GM12865 (cell line): ENCODE results near the gene SLC13A2.
A peak's percentile ranks its signal among the peaks of the same experiment; 100 is the strongest.

Experiments
- DNase-seq: peaks from one replicate; pipeline ENCODE4 v3.0.0; 2010; ENCODE audit warnings: low read depth
- H3K4me3 ChIP-seq: 2 replicates; pipeline ENCODE4 v1.5.1; 2011; ENCODE audit warnings: mild to moderate bottlenecking, low read depth, low read length, control low read depth
- CTCF ChIP-seq: IDR thresholded peaks from 2 replicates; pipeline ENCODE4 v1.5.1; 2011; ENCODE audit warnings: low read length, control low read depth, low read depth, inconsistent platforms; ENCODE audit not compliant: insufficient read depth; ENCODE audit errors: missing control alignments

SLC13A2 gene

GRCh38 chr17:28478712-28479615, 5.5 kb downstream of the SLC13A2 start:
- no peak for DNase-seq
- TF ChIP-seq CTCF: no peak
- no peak overlapping the region for H3K4me3 ChIP-seq

- no peak for TF ChIP-seq CTCF
- no peak overlapping the region for H3K4me3 ChIP-seq
- no peak for DNase-seq
These were observed 6.8 kb downstream of the SLC13A2 start for GRCh38 chr17:28480278-28480677.

GRCh38 chr17:28480799-28481571, 7.5 kb downstream of the SLC13A2 start:
- no peak overlapping the region for H3K4me3 ChIP-seq
- no peak for TF ChIP-seq CTCF
- DNase-seq: no peak

GRCh38 chr17:28482551-28483199, 9.2 kb downstream of the SLC13A2 start:
- no peak for TF ChIP-seq CTCF
- no peak overlapping the region for H3K4me3 ChIP-seq
- DNase-seq: no peak

- peak; percentile 93 for DNase-seq
- no peak for TF ChIP-seq CTCF
- H3K4me3 ChIP-seq: no peak overlapping the region
These were observed 10.9 kb downstream of the SLC13A2 start for GRCh38 chr17:28484296-28484695.

- DNase-seq: no peak
- no peak for TF ChIP-seq CTCF
- no peak overlapping the region for H3K4me3 ChIP-seq
These were observed 11.6 kb downstream of the SLC13A2 start for GRCh38 chr17:28485049-28485448.
